A549 (cell line): ENCODE data around the gene SPTY2D1. TPM values are rescaled to one million over a fixed set of nuclear protein-coding genes. Genes with fewer than 3 reads are reported as not detected.
A peak's percentile ranks its signal among the peaks of the same experiment; 100 is the strongest.

Experiments used
- ATAC-seq, 2 experiments: fragments of 200-7000 bp in 1 of 2; fragments of >200 bp in 1 of 2; cut with Nextera tagmentation in 1 of 2; cut with Tn5 transposase in 1 of 2; 3 replicates each; pipeline versions ENCODE4 v1.8.0 to v1.9.1; 2018 to 2020; ENCODE audit warnings: mild to moderate bottlenecking in 1 of 2, moderate library complexity in 1 of 2
- CTCF ChIA-PET: fragments of 300-600 bp; sonication (Branson Sonifier 250); formaldehyde crosslinking; extraction: SDS; loops from one replicate; lab custom pipeline; 2021; ENCODE audit warnings: antibody characterized with exemption, inconsistent platforms; lab: Yijun Ruan, JAX
- POLR2A ChIA-PET: fragments of 350-600 bp; formaldehyde crosslinking; extraction: SDS; loops from one replicate; lab custom pipeline; 2021; ENCODE audit warnings: antibody characterized with exemption, inconsistent platforms; lab: Yijun Ruan, JAX
- DNase-seq, 2 experiments: peaks; one replicate each; pipeline versions ENCODE4 v3.0.0 to v3.0.0-alpha.2; 2011 to 2016; ENCODE audit warnings: low read depth in 1 of 2, low spot score in 1 of 2
- FAIRE-seq: peaks from 2 replicates; lab custom pipeline; 2011; peaks lifted over from hg19 to GRCh38; lab: Jason Lieb, UNC
- H3K27ac ChIP-seq, 2 experiments: fragments of >200 bp; sonication (Bioruptor Twin); formaldehyde crosslinking; 3 replicates each; pipeline ENCODE4 v1.5.1; 2016 to 2017
- H3K4me1 ChIP-seq: fragments of >200 bp; sonication (Bioruptor Twin); formaldehyde crosslinking; 3 replicates; pipeline ENCODE4 v1.6.1; 2016
- H3K4me2 ChIP-seq: fragments of >200 bp; sonication (Bioruptor Twin); formaldehyde crosslinking; 3 replicates; pipeline ENCODE4 v1.6.1; 2016
- H3K4me3 ChIP-seq: fragments of >200 bp; sonication (Bioruptor Twin); formaldehyde crosslinking; 3 replicates; pipeline ENCODE4 v1.5.1; 2016
- H3K9me3 ChIP-seq: fragments of >200 bp; sonication (Bioruptor Twin); formaldehyde crosslinking; 3 replicates; pipeline ENCODE4 v1.6.1; 2016
- ATOH8 ChIP-seq: fragments of 250-450 bp; sonication (Bioruptor Pico); IDR thresholded peaks from 2 replicates; pipeline ENCODE4 v1.5.0; 2020; ENCODE audit warnings: low read depth, mild to moderate bottlenecking, moderate library complexity
- BHLHE40 ChIP-seq: IDR thresholded peaks from 2 replicates; pipeline ENCODE4 v1.6.1; 2012; ENCODE audit warnings: low read depth, low read length, inconsistent platforms
- CBX8 ChIP-seq: fragments of 200-600 bp; sonication (generic); IDR thresholded peaks from 2 replicates; pipeline ENCODE4 v1.6.1; 2016
- CEBPB ChIP-seq, 2 experiments: fragments of >200 bp in 1 of 2; sonication (Bioruptor Twin) in 1 of 2; formaldehyde crosslinking in 1 of 2; IDR thresholded peaks; 2 replicates each; pipeline ENCODE4 v1.6.1; 2012 to 2016
- CHD2 ChIP-seq: fragments of 150-350 bp; IDR thresholded peaks from 2 replicates; pipeline ENCODE4 v1.6.1; 2014; ENCODE audit warnings: low read length; ENCODE audit not compliant: partially characterized antibody
- CTCF ChIP-seq: fragments of >200 bp; sonication (Bioruptor Twin); formaldehyde crosslinking; IDR thresholded peaks from 3 replicates; pipeline ENCODE4 v1.5.1; 2016
- ELK1 ChIP-seq: fragments of 150-350 bp; IDR thresholded peaks from 2 replicates; pipeline ENCODE4 v1.6.1; 2014; ENCODE audit warnings: low read depth, mild to moderate bottlenecking, low read length
- EP300 ChIP-seq, 2 experiments: fragments of >200 bp; sonication (Bioruptor Twin); formaldehyde crosslinking; IDR thresholded peaks; 2 replicates in 1 of 2; 3 replicates in 1 of 2; pipeline ENCODE4 v1.6.1; 2016 to 2017
- FOSB ChIP-seq: fragments of 250-450 bp; sonication (Bioruptor Pico); IDR thresholded peaks from 2 replicates; pipeline ENCODE4 v1.5.0; 2020; ENCODE audit warnings: mild to moderate bottlenecking, moderate library complexity
- FOSL2 ChIP-seq, 2 experiments: fragments of 450-650 bp in 1 of 2; fragments of >200 bp in 1 of 2; sonication (Bioruptor Twin) in 1 of 2; formaldehyde crosslinking; IDR thresholded peaks; 2 replicates each; pipeline versions ENCODE4 v1.5.0 to v1.6.1; 2016 to 2020; ENCODE audit warnings: mild to moderate bottlenecking in 1 of 2, moderate library complexity in 1 of 2
- GATA3 ChIP-seq: IDR thresholded peaks from 2 replicates; pipeline ENCODE4 v1.6.1; 2012; ENCODE audit warnings: borderline replicate concordance
- HES2 ChIP-seq: fragments of >200 bp; sonication (Bioruptor Twin); formaldehyde crosslinking; IDR thresholded peaks from 2 replicates; pipeline ENCODE4 v1.6.1; 2016
- JUN ChIP-seq, 2 experiments: fragments of >200 bp; sonication (Bioruptor Twin); formaldehyde crosslinking; IDR thresholded peaks; 2 replicates in 1 of 2; 3 replicates in 1 of 2; pipeline ENCODE4 v1.6.1; 2016 to 2017
- KDM1A ChIP-seq: fragments of 200-600 bp; sonication (generic); IDR thresholded peaks from 2 replicates; pipeline ENCODE4 v1.6.1; 2016; ENCODE audit warnings: low read depth, mild to moderate bottlenecking
- MAFK ChIP-seq: fragments of 450-650 bp; IDR thresholded peaks from 2 replicates; pipeline ENCODE4 v1.6.1; 2014; ENCODE audit not compliant: partially characterized antibody
- MAX ChIP-seq: IDR thresholded peaks from 2 replicates; pipeline ENCODE4 v1.6.1; 2012
- MAZ ChIP-seq: fragments of 150-350 bp; IDR thresholded peaks from 2 replicates; pipeline ENCODE4 v1.6.1; 2014; ENCODE audit warnings: antibody characterized with exemption, low read depth, low read length, borderline replicate concordance
- MYC ChIP-seq: IDR thresholded peaks from 2 replicates; pipeline ENCODE4 v1.6.1; 2012; ENCODE audit warnings: mild to moderate bottlenecking, inconsistent platforms, low read length, improper control_type of control experiment, borderline replicate concordance
- NFE2L2 ChIP-seq: fragments of 150-350 bp; conservative IDR thresholded peaks from 2 replicates; pipeline ENCODE4 v1.6.1; 2014; ENCODE audit warnings: low read length
- NR3C1 ChIP-seq: fragments of >200 bp; sonication (Bioruptor Twin); formaldehyde crosslinking; IDR thresholded peaks from 3 replicates; pipeline ENCODE4 v1.6.1; 2017
- RCOR1 ChIP-seq: fragments of 150-350 bp; IDR thresholded peaks from 2 replicates; pipeline ENCODE4 v1.6.1; 2014; ENCODE audit warnings: antibody characterized with exemption, low read length, low read depth
- SMC3 ChIP-seq: fragments of >200 bp; sonication (Bioruptor Twin); formaldehyde crosslinking; IDR thresholded peaks from 3 replicates; pipeline ENCODE4 v1.6.1; 2018; ENCODE audit warnings: inconsistent platforms
- TFCP2L1 ChIP-seq: fragments of 250-450 bp; sonication (Bioruptor Pico); IDR thresholded peaks from 2 replicates; pipeline ENCODE4 v1.5.0; 2021; ENCODE audit warnings: mild to moderate bottlenecking
- ZFP36 ChIP-seq: fragments of 450-650 bp; IDR thresholded peaks from 2 replicates; pipeline ENCODE4 v1.6.1; 2014; ENCODE audit warnings: borderline replicate concordance; ENCODE audit not compliant: partially characterized antibody
- ZNF302 ChIP-seq: fragments of 250-450 bp; sonication (Bioruptor Pico); IDR thresholded peaks from 2 replicates; pipeline ENCODE4 v1.9.0; 2021; ENCODE audit warnings: inconsistent platforms, mild to moderate bottlenecking, moderate library complexity
- WGBS: methylation state at CpG from one replicate; pipeline ENCODE4 v1.1.6; 2017; ENCODE audit errors: missing lambda C conversion rate; 5-methylcytosine and 5-hydroxymethylcytosine counted together
- polyA plus RNA-seq, 4 experiments: library from polyadenylated mRNA; depleted of rRNA in 3 of 4; stranded (reverse); fragments of >200 nt; fragmentation: RNase III in 1 of 4; extraction: RNeasy Plus Mini Kit Qiagen cat#74134 plus additional on column Dnase treatment in 1 of 4; gene quantifications; 2 replicates in 3 of 4; 3 replicates in 1 of 4; pipeline ENCODE4 v1.2.3, GENCODE V29; 2011 to 2017

SPTY2D1 gene
- polyA plus RNA-seq, 2 of the 4 experiments (the other 2 are of a cell fraction), result 14.1 to 24.6 TPM

GRCh38 chr11:18671246-18671645 is 37.1 kb upstream of the SPTY2D1 start:
- ChIA-PET CTCF (interaction anchor here (0.9 kb wide), 1 partner anchor 38 kb away, joined by 3 read pairs; the partner anchor contains the start of gene SPTY2D1), POLR2A (no interaction called here)
- Histone ChIP-seq H3K9me3 (no peaks in the 10 kb centered on the region), H3K4me1 (peaks cover 7% of the 10 kb centered on the region; the same call in 2 of the 3 replicates), H3K4me3 (no peak overlapping the region), H3K27ac (no peak overlapping the region), H3K4me2 (no peak overlapping the region)
- DNase-seq, result no peak
- ATAC-seq, result no peak
- no peak for TF ChIP-seq HES2
- WGBS, result 55% methylated on average over 2 of the region's 2 CpGs
- no peak for FAIRE-seq

GRCh38 chr11:18669711-18670110 is 35.6 kb upstream of the SPTY2D1 start:
- no peak for ATAC-seq
- no peak overlapping the region for H3K4me2 ChIP-seq
- WGBS, result 79% methylated on average over 4 of the region's 4 CpGs
- DNase-seq, result no peak
- ChIA-PET POLR2A (no interaction called here), CTCF (interaction anchor here (0.9 to 1.3 kb wide), 2 partner anchors 21 to 52 kb away, joined by 3 to 4 read pairs; no protein-coding TSS in a partner anchor)
- no peak overlapping the region for H3K4me3 ChIP-seq
- H3K9me3 ChIP-seq, result no peaks in the 10 kb centered on the region
- no peak overlapping the region for H3K27ac ChIP-seq
- H3K4me1 ChIP-seq, result peaks cover 7% of the 10 kb centered on the region; the same call in 2 of the 3 replicates
- FAIRE-seq, result no peak
- TF ChIP-seq CEBPB (IDR thresholded peaks at IDR 0.05) (no peak), EP300 (IDR thresholded peaks at IDR 0.05) (0 out of 5 replicates have a peak, but pooled peaks of 1 of the 2 experiments have one; percentile 11)

- no peak for TF ChIP-seq MYC
- TF ChIP-seq JUN (IDR thresholded peaks at IDR 0.05), result no peak
- no peak for TF ChIP-seq CHD2
- no peak for TF ChIP-seq ZFP36
- no peak for TF ChIP-seq KDM1A
- no peak for TF ChIP-seq FOSB
- no peak for ATAC-seq
- no peak for FAIRE-seq
- WGBS, result 53% methylated on average over 1 of the region's 2 CpGs
- ChIA-PET POLR2A (no interaction called here), CTCF (interaction anchor here (0.9 to 1.3 kb wide), 2 partner anchors 21 to 53 kb away, joined by 3 to 4 read pairs; no protein-coding TSS in a partner anchor)
- no peak for DNase-seq
- Histone ChIP-seq H3K4me1 (peaks cover 7% of the 10 kb centered on the region; the same call in 2 of the 3 replicates), H3K27ac (no peak overlapping the region), H3K9me3 (no peaks in the 10 kb centered on the region), H3K4me2 (no peak overlapping the region), H3K4me3 (no peak overlapping the region)
Observed at GRCh38 chr11:18669219-18669596, 35.1 kb upstream of the SPTY2D1 start.

GRCh38 chr11:18668131-18668530 is 34.0 kb upstream of the SPTY2D1 start:
- ChIA-PET CTCF (no interaction called here), POLR2A (no interaction called here)
- Histone ChIP-seq H3K9me3 (no peaks in the 10 kb centered on the region), H3K4me2 (no peak overlapping the region), H3K4me1 (peaks cover 7% of the 10 kb centered on the region; the same call in 2 of the 3 replicates), H3K27ac (no peak overlapping the region), H3K4me3 (no peak overlapping the region)
- FAIRE-seq, result no peak
- WGBS, result 87% methylated on average over 4 of the region's 4 CpGs
- no peak for ATAC-seq
- DNase-seq, result no peak
- no peak for TF ChIP-seq MAFK
- no peak for TF ChIP-seq FOSL2 (IDR thresholded peaks at IDR 0.05)
- no peak for TF ChIP-seq FOSL2 (CRISPR knock-in tag; IDR thresholded peaks at IDR 0.05)
- TF ChIP-seq SMC3, result no peak
- TF ChIP-seq ZNF302 (CRISPR knock-in tag), result no peak
- no peak for TF ChIP-seq NR3C1
- no peak for TF ChIP-seq TFCP2L1 (CRISPR knock-in tag)
- TF ChIP-seq MAZ, result no peak
- no peak for TF ChIP-seq HES2
- TF ChIP-seq NFE2L2, result no peak
- no peak for TF ChIP-seq ATOH8 (CRISPR knock-in tag)
- no peak for TF ChIP-seq JUN (IDR thresholded peaks at IDR 0.05)
- TF ChIP-seq CTCF, result no peak
- no peak for TF ChIP-seq MAX
- no peak for TF ChIP-seq CBX8
- no peak for TF ChIP-seq GATA3
- TF ChIP-seq CEBPB (IDR thresholded peaks at IDR 0.05), result no peak
- no peak for TF ChIP-seq RCOR1
- TF ChIP-seq BHLHE40, result no peak
- TF ChIP-seq ELK1, result no peak
